ENCODE measurements around the gene PIP5K1B.
"Not testable (repeated sequence)": the region's sequence is repeated elsewhere in the genome, so short reads cannot be mapped to it uniquely, and the experiment has no call there.

The PIP5K1B gene

DNA sequence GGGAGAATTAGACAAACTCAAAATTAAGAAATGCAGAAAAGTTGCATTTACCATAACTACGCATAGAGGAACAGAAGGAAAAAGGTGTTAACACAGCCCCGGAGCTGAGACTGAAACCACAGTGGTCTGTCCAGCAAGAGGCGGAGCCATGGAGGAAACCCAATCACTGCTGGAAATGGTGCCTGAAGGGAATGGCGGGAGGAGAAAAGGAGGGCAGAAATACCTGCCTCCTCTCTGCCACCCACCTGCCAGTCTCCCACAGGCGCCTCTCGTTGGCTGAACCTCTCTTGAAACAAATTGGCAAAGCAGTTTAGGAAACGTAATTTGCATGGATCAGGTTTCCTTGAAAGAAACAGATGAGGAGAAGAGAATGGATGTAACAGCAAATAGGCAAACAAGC, 318.6 kb downstream of the PIP5K1B start:
- DNase-seq, result no peak

DNA sequence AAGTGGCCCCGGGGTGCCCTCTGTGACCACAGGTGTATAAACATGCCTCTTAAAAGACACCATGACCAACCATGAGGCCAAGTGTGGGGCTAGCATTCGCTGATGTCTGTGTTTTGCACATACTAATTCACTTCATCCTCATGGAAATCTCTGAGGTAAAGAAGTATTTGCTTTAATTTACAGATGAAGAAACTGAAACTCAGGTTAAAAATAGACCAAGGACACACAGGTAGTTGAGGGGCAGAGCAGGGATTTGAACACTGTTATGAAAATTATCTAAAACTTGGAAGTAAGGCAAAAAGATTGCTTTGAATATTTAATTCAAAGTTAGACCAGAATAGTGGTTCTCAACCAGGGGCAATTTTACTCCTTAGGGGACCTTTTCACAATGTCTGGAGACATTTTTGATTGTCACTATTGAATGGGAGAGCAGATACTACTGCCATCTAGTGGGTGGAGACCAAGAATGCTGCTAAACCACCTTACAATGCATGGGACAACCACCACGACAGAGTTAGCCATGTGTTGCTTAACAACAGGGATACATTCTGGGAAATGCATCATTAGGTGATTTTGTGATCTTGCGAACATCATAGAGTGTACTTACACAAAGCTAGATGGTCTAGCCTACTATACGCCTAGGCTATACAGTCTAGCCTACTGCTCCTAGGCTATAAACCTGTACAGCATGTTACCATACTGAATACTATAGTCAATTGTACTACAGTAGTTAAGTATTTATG, 322.5 kb downstream of the PIP5K1B start:
- DNase-seq, result peak in 11 of 56 donors; percentile 0 to 39 (median 4)

DNA sequence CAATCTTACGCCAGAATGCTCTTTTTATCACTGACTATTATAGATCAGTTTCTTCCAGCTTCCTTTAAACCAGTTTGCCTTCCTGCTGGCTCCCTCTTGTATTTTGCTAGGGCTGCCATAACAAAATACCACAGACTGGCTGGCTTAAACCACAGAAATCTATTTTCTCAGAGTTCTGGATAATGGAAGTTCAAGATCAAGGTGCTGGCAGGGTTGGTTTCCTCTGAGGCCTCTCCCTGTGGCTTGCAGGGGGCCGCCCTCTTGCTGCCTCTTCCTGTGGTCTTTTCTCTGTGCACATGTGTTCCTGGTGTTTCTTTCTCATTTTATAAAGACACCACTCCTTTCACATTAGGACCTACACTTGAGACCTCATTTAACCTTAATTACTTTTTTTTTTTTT, 323.7 kb downstream of the PIP5K1B start:
- no peak for DNase-seq

DNA sequence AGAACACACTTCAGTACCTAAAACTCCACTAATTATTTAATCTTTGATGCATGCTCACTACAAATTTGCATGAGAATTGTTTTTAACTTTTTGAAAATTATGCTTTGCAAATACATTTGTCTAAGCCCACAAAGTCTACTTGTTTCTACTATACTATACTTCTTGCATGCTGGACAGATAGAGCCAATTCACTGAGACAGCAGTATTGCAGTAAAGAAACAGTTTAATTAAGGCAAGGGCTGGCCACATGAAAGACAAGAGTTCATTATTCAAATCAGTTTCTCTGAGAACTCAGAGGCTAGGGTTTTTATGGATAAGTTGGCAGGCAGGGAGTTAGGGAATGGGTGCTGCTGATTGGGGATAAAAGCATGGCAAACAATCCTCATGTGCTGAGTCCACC, 324.5 kb downstream of the PIP5K1B start:
- no peak for DNase-seq

DNA sequence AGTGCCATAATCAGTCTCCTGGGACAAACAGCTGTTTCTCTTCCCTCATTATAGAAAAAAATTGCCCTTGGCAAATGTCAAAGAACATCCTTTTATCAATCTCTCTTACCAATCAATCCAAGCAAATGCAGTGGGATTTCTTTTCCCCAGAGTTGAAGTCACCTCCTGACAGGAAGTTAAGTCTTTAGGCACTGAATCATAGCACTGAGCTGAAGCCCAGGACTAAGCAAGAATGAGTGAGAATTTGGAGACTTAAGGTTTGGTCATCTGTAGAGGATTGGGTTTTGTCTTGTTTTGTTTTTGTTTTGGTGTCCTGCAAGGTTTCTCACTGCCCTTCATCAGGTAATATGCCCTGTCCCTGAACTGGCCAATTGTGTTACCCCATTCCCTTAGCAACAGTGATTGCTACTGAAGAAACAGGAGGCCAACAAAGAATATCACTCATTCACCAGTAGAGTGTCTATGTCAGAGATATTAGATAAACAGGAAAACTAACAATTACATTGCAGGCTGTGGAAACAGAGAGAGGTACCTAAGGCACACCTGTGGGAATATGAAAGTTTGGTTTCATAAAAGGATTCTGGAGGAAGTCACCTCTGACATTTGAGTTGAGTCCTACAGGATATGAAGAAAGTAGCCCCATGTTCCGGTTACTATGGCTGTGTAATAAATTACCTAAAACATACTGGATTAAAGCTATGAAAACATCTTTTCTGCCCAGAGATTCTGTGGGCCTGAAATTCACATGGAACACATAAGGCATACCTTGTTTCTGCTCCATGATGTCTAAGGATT, 326.0 kb downstream of the PIP5K1B start:
- DNase-seq, result no peak

DNA sequence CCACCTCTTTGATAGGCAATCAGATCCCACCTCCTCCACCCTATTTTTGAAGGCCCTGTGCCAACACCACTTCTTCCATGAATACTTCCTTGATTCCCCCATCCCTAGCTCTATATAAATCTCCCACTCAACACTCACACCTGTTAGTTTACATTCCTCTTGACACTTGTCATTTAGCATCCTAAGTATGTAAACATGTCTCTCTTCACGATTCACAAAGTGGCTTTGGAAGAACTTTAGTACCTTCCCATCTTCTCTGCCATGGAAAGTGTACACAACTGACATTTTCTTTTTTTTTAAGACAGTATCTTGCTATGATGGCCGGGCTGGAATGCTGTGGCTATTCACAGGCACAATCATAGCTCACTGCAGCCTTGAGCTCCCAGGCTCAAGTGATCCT, 329.0 kb downstream of the PIP5K1B start:
- no peak for DNase-seq

DNA sequence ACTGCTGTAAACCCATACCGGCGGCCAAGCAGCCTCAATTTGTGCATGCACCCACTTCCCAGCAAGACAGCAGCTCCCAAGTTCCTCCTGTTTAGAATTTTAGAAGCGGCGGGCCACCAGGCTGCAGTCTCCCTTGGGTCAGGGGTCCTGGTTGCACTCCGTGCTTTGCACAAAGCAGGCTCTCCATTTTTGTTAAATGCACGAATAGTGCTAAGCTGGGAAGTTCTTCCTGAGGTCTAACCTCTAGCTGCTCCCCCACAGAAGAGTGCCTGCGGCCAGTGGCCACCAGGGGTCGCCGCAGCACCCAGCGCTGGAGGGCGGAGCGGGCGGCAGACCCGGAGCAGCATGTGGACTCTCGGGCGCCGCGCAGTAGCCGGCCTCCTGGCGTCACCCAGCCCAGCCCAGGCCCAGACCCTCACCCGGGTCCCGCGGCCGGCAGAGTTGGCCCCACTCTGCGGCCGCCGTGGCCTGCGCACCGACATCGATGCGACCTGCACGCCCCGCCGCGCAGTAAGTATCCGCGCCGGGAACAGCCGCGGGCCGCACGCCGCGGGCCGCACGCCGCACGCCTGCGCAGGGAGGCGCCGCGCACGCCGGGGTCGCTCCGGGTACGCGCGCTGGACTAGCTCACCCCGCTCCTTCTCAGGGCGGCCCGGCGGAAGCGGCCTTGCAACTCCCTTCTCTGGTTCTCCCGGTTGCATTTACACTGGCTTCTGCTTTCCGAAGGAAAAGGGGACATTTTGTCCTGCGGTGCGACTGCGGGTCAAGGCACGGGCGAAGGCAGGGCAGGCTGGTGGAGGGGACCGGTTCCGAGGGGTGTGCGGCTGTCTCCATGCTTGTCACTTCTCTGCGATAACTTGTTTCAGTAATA, 330.6 kb downstream of the PIP5K1B start, which contains the start of gene FXN:
Gene FXN, plus strand, starts transcription at position 315 of the 871 bp plus-strand sequence. Its CDS starts 31 bp downstream, at position 346.
- DNase-seq, result peak in 52 of 56 donors; percentile 7 to 87 (median 74)

DNA sequence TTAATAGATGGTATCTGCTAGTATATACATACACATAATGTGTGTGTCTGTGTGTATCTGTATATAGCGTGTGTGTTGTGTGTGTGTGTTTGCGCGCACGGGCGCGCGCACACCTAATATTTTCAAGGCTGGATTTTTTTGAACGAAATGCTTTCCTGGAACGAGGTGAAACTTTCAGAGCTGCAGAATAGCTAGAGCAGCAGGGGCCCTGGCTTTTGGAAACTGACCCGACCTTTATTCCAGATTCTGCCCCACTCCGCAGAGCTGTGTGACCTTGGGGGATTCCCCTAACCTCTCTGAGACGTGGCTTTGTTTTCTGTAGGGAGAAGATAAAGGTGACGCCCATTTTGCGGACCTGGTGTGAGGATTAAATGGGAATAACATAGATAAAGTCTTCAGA, 331.3 kb downstream of the PIP5K1B start:
- peak in 1 of 56 donors; percentile 45 for DNase-seq

DNA sequence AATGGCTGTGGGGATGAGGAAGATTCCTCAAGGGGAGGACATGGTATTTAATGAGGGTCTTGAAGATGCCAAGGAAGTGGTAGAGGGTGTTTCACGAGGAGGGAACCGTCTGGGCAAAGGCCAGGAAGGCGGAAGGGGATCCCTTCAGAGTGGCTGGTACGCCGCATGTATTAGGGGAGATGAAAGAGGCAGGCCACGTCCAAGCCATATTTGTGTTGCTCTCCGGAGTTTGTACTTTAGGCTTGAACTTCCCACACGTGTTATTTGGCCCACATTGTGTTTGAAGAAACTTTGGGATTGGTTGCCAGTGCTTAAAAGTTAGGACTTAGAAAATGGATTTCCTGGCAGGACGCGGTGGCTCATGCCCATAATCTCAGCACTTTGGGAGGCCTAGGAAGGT, 331.8 kb downstream of the PIP5K1B start:
- DNase-seq, result no peak

DNA sequence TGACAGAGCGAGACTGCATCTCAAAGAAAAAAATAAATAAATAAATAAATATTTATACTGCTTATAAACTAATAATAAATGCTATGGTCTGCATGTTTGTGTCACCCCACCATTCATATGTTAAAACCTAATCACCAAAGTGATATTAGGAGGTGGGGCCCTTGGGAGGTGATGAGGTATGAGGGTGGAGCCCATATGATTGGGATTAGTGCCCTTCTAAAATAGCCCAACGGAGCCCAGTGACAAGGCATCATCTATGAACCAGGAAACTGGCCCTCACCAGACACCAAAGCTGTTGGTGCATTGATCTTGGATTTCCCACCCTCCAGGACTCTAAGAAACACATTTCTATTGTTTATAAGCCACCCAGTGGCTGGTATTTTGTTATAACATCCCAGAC, 335.6 kb downstream of the PIP5K1B start:
- no peak for DNase-seq

DNA sequence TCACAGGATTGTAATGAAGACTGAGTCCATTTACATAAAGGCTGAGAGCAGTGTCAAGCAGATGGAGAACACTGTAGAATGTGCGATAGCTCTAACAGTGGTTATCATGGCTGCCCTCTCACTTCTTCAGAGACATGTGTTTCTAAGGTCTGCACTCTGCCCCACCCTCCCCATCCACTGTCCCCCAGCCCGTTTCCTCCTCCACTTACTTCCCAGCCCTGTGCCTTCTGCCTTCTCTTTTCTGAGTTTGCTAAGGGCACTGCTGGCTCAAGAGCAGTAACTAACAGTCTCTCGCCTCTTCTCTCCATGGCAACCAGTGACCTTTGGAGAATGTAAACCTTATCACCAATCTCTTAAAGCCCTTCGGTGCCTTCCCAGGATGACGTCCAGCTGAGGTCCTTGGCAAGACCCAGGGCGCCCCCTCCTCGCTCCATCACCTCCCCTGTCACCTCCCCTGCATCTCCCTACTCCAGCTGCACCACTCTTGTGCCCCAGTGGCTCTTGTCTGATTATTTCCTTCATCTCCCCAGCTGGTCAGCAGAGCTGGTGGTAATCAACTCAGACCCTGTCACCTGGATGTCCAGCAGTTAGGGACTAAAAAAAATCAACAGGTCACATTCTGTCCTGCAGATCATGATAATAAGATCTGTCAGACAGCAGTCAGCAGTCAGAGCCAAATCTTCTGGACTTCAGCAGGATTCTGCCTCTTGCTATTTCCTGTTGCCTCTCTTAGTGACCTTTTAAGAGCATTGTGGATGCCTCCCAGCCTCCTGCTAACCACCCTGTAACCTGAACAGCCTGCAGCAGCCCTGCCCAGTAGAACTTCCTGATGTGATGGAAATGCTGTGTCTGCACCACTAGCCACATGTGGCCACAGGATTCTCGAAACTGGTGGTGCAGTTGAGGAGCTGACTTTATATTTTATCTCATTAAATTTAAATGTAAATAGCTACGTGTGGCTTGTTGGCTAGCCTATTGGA, 339.5 kb downstream of the PIP5K1B start:
- no peak for DNase-seq

DNA sequence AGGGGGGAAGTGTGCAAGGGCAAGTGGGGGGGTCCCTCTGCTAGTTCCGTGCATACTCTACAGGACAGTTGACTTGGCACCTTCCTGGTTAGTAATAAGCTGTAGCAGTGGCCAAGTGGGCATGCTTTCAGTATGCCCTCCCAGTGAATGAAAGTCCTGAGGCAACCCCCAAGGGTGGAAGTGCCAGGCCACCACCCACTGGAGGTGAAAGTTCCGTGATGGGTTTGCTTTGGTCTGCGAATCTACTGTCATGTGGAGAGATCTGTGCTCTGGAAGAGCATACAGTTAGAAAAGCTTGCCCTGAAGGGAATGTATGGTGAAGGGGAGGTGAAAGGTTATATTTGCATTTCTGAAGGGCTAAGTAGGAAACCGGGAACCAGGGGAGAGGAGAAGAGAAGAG, 340.8 kb downstream of the PIP5K1B start:
- no peak for DNase-seq

DNA sequence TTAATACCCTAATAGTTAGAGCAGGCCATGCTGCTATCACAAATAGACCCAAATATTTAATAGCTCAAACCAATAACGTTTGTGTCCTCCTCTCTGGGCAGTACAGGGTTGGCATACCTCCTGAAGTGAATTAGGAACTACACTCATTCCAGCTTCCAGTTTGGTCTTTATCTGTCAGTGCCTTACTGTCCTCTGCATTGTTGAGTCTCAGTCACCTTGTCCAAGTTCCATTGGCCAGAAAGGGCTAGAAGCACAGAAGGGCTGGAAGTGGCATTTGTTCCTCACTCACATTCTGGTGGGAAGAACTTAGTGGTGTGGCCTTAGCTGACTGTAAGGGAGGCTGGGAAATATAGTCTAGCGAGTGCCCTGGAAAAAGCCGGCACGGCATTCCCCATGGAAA, 341.7 kb downstream of the PIP5K1B start:
- DNase-seq, result no peak

DNA sequence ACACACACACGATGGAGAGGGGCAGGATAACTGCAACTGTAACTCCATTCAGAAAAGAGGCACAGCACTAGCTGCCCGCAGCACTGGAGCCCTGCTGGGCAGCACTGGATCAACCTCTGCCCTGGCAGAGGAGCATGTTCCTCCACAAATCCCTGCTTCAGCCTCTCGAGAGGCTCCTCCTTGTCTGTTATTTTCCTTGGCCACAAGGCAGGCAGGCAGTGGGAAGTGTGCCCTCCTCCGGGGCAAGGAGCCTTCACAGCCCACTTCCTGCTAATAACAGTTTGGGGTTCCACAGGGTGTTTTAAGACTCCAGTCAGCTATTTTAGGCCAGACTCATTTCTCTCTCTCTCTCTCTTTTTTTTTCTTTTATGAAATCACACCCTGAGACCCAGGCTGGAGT, 342.3 kb downstream of the PIP5K1B start:
- no peak for DNase-seq

DNA sequence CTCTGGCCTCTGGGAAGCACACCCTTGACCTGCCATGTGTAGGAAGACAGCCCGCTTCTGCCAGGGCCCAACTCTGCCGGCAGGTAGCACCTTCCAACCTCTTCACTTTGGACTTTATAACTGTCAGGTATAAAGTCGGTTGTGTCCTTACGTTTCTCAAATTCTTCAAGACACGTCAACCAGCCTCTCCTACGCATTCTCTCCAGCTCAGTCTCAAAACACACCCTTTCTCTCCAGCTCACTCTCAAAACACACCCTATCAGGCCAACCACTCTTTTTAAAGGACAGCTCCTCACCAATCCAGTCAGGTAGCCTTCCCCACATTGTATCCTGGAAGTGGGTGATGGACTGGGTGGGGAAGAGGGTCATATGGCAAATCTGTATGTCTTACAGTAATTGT, 344.1 kb downstream of the PIP5K1B start:
- no peak for DNase-seq

DNA sequence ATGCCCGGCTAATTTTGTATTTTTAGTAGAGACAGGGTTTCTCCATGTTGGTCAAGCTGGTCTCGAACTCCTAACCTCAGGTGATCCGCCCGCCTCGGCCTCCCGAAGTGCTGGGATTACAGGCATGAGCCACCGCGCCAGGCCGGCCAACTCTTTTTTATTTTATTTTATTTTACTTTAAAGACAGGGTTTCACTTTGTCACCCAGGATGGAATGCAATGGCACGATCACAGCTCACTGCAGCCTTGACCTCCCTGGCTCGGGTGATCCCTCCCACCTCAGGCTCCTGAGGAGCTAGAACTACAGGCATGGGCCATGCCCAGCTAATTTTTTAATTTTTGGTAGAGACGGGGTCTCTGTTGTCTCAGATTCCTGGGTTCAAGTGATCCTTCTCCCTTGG, 345.9 kb downstream of the PIP5K1B start:
- DNase-seq, result not testable (repeated sequence)

DNA sequence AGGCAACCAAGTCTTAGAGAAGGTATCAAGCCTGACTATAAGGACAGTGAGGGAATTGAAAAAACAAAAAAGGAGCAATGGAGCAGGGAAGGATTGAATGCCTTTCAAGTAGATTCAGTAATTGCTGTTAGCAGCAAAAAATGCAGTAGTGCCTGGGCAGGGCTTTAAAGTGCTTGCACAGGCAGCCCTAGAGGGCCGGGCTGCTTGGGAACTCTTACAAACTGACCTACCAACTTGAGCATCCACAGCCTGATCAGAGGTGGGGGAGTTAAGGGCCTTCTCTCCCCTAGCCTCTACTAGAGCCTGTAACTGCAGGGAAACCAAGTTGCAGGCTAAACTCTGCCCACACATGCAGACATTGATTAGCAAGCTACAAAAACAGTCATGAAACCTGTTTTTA, 349.9 kb downstream of the PIP5K1B start:
- no peak for DNase-seq

DNA sequence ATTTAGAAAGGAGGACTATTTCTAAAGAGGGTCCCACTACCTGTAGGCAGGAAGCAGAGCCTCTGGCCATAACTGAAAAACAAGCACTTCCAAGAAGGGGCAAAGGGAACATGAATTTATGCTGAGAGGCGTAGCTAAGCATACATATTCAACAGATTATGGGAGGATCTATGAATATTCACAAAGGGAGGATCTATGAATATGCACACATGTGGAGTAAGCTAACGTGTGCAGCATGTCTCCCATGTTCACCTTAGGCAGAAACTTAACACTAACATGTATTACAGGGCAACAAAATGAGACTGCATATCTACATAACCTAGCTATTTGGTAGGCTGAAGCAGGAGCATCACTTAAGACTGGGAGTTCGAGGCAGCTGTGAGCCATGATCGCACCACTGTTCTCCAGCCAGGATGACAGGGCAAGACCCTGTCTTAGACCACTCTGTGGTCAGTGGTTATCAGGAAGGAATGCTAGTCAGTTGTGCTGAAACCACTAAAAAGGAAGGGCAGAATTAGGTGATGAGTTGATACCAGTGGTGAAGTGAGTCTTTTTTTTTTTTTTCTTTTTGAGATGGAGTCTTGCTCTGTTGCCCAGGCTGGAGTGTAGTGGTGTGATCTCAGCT, 351.3 kb downstream of the PIP5K1B start:
- DNase-seq, result no peak

DNA sequence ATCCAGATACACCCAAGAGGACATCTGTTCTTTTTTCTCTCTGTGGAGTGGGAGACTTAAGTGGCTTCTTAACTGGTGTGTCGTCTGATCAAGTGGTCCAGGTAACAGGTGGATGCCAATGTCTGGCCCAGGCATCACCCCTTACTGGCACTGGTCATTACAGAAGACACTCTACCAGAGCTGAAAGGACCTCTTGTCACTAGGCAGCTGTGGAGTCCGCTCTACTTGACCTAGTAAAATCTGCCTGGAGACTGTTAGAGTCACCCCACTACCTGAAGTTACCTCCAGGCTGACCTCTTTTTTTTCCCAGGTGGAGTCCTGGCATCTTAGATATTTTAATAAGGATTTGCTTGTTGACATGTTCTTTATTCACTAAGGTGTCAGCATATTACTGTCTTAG, 353.1 kb downstream of the PIP5K1B start:
- DNase-seq, result no peak

Measured in nucleus accumbens (tissue), 56 donors.